ENCODE measurements around the gene CACNB4. TPM values are rescaled to one million over a fixed set of nuclear protein-coding genes. Genes with fewer than 3 reads are reported as not detected.
"Not testable (repeated sequence)": the region's sequence is repeated elsewhere in the genome, so short reads cannot be mapped to it uniquely, and the experiment has no call there.

CACNB4 gene
- total RNA-seq, 2 experiments from 2014 or later, result 0.54 to 0.56 TPM

DNA sequence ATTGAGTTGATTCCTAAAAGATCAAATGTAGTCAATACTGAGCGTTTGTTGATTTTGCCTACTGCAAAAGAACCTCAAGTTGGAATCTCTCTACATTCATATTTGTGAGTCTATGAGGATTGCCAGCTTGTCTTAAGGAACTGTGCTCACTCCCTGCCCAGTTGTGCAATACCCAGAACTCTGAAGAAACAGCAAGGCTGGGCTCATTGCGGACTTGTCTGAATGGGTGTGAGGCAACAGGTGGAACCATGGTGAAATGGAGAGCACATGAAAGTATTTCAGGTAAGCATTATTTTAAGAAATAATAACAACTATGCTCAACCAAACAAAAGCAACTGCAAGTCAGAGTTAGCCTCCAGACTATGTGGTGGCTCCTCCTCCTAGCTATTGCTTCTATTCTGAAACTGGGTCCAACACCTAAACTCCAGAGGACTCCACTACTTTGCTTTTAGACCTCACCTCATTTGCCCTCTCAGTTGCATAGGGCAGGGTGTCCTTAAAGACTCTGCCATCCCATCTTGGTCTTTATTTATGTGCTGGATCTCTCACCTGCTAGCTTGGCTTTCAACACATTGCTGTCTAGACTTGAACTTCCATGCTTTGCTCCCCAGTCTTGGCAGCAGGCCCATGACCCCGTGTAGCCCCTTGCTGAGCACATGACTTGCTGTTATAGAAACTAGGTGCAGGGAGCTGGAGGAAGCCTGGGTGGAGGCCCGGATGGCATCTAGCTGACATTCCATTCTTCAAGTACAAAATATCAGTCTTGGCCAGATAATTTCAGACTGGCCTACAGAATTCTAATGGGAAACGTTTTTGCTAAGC is 175.8 kb downstream of the CACNB4 start:
- Mint-ChIP-seq H3K4me1 (no peaks in the 10 kb centered on the region), H3K27ac (no peak overlapping the region), H3K27me3 (no peaks in the 10 kb centered on the region), H3K9me3 (no peaks in the 10 kb centered on the region), H3K4me3 (no peak overlapping the region), H3K36me3 (no peaks in the 10 kb centered on the region)
- no peak for DNase-seq

DNA sequence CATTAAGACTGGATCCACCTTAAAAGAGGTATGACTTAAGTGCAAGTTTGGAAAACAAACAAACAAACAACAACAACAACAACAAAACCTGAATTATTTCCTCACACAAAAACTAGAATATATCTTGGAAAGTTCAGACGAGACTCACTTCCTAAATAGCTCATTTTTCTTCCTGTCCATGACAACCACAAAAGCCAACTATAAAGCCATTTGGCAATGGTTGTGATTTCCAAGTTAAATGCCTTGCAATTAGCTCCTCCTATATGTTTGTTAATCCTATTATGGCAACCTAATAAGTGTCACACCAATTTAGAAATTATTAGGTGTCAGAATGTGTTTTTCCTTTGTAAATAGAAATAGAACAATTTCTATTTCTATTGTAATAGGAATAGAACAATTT is 179.1 kb downstream of the CACNB4 start:
- Mint-ChIP-seq H3K27me3 (no peaks in the 10 kb centered on the region), H3K4me1 (no peaks in the 10 kb centered on the region), H3K36me3 (no peaks in the 10 kb centered on the region), H3K9me3 (no peaks in the 10 kb centered on the region), H3K4me3 (no peak overlapping the region), H3K27ac (no peak overlapping the region)
- DNase-seq, result no peak

GRCh38 chr2:151918308-151918707 is 180.5 kb downstream of the CACNB4 start:
- no peak for DNase-seq
- no peaks in the 10 kb centered on the region for H3K27me3 Mint-ChIP-seq
- H3K36me3 Mint-ChIP-seq, result no peaks in the 10 kb centered on the region
- H3K9me3 Mint-ChIP-seq, result no peaks in the 10 kb centered on the region
- H3K4me3 Mint-ChIP-seq, result no peak overlapping the region
- H3K4me1 Mint-ChIP-seq, result no peaks in the 10 kb centered on the region
- no peak overlapping the region for H3K27ac Mint-ChIP-seq

DNA sequence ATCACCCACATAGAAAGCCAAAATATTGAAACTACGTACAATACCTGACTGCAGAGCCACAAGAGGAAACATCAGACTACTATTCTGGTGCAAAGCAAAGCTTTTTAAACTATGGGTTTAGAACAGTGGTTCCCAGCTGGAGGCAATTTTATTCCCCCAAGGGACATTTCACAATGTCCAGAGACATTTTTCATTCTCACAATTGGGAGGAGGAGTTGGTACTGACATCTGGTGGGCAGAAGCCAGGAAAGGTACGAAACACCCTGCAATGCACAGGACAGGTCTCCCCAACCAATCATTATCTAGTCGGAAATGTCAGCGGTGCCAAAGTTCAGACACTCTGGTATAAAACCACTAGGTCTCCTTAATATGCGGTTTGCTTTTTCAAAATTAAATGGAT is 182.2 kb downstream of the CACNB4 start:
- DNase-seq, result no peak
- H3K4me1 Mint-ChIP-seq, result no peaks in the 10 kb centered on the region
- no peaks in the 10 kb centered on the region for H3K36me3 Mint-ChIP-seq
- H3K9me3 Mint-ChIP-seq, result no peaks in the 10 kb centered on the region
- H3K27ac Mint-ChIP-seq, result no peak overlapping the region
- no peak overlapping the region for H3K4me3 Mint-ChIP-seq
- H3K27me3 Mint-ChIP-seq, result peaks cover 6% of the 10 kb centered on the region

DNA sequence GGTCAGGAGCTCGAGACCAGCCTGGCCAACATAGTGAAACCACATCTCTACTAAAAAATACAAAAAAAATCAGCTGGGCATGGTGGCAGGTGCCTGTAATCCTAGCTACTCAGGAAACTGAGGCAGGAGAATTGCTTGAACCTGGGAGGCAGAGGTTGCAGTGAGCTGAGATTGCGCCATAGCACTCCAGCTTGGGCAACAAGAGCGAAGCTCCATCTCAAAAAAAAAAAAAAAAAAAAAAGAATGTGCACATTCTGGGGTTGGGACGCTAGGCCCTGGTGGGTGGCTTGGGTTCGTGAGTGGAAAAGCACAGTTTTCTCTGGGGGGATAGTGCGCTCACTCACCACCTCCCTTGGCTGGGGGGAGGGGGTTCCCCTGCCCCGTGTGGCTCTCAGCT is 183.2 kb downstream of the CACNB4 start:
- not testable (repeated sequence) for DNase-seq, H3K4me1 Mint-ChIP-seq, H3K9me3 Mint-ChIP-seq, H3K4me3 Mint-ChIP-seq, H3K36me3 Mint-ChIP-seq, H3K27ac Mint-ChIP-seq
- H3K27me3 Mint-ChIP-seq, result peaks cover 14% of the 10 kb centered on the region

GRCh38 chr2:151914989-151915628 is 183.7 kb downstream of the CACNB4 start:
- Mint-ChIP-seq H3K4me3 (no peak overlapping the region), H3K36me3 (no peaks in the 10 kb centered on the region), H3K4me1 (no peaks in the 10 kb centered on the region), H3K9me3 (no peaks in the 10 kb centered on the region), H3K27me3 (peaks cover 14% of the 10 kb centered on the region), H3K27ac (no peak overlapping the region)
- no peak for DNase-seq

GRCh38 chr2:151908204-151908882 is 190.5 kb downstream of the CACNB4 start:
- Mint-ChIP-seq H3K4me3 (no peak overlapping the region), H3K27ac (no peak overlapping the region), H3K36me3 (no peaks in the 10 kb centered on the region), H3K9me3 (no peaks in the 10 kb centered on the region), H3K27me3 (peaks cover 14% of the 10 kb centered on the region), H3K4me1 (no peaks in the 10 kb centered on the region)
- DNase-seq, result no peak

- no peaks in the 10 kb centered on the region for H3K36me3 Mint-ChIP-seq
- no peaks in the 10 kb centered on the region for H3K9me3 Mint-ChIP-seq
- peaks cover 14% of the 10 kb centered on the region for H3K27me3 Mint-ChIP-seq
- H3K4me3 Mint-ChIP-seq, result no peak overlapping the region
- no peaks in the 10 kb centered on the region for H3K4me1 Mint-ChIP-seq
- no peak overlapping the region for H3K27ac Mint-ChIP-seq
- DNase-seq, result no peak
Measured at GRCh38 chr2:151907286-151908203, 191.3 kb downstream of the CACNB4 start.

DNA sequence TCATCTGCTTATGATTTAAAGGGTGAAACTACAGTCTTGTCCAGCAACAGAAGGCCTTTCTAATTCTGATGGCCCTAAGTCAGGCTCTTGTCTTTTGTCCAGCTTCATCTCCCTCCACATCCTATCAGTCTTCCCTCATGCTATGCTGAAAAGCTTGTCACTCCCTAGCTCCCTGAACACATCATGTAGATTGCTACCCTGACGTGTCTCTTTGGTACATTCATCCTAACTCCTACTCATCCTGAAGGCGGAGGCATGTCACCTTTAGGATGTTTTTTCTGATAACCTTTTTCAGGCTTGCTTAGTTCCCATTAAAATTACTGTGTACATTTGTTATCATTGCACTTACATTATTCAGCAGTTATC is 192.2 kb downstream of the CACNB4 start:
- Mint-ChIP-seq H3K27ac (no peak overlapping the region), H3K4me1 (no peaks in the 10 kb centered on the region), H3K27me3 (peaks cover 7% of the 10 kb centered on the region)

GRCh38 chr2:151905963-151906632 is 192.7 kb downstream of the CACNB4 start:
- Mint-ChIP-seq H3K27me3 (peaks cover 2% of the 10 kb centered on the region), H3K36me3 (no peaks in the 10 kb centered on the region), H3K4me1 (no peaks in the 10 kb centered on the region), H3K27ac (no peak overlapping the region), H3K9me3 (no peaks in the 10 kb centered on the region), H3K4me3 (no peak overlapping the region)
- DNase-seq, result no peak

More for the DNA sequence above, 192.2 kb downstream of the CACNB4 start:
- H3K36me3 Mint-ChIP-seq, result no peaks in the 10 kb centered on the region
- no peaks in the 10 kb centered on the region for H3K9me3 Mint-ChIP-seq
- no peak overlapping the region for H3K4me3 Mint-ChIP-seq
- DNase-seq, result no peak

DNA sequence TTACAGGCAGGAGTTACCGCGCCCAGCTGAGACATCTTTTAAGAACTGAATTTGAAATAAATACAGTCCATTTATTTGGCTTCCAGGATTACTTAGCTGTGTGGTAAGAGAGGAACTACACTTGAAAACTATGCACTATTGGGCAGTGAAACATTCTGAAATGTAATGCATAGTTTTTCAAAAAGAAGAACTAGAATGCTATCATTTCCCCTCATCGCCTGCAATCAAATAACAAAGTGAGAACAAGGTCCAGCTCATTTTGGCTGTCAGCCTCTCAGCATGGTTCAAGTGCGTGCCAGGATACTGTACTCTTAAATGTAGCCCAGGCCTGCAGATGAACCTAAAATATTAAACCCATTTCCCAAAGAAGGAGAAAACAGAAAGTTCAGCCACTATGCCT is 194.0 kb downstream of the CACNB4 start:
- no peak for DNase-seq
- H3K4me1 Mint-ChIP-seq, result no peaks in the 10 kb centered on the region
- H3K4me3 Mint-ChIP-seq, result no peak overlapping the region
- H3K9me3 Mint-ChIP-seq, result no peaks in the 10 kb centered on the region
- H3K36me3 Mint-ChIP-seq, result no peaks in the 10 kb centered on the region
- no peak overlapping the region for H3K27ac Mint-ChIP-seq
- H3K27me3 Mint-ChIP-seq, result no peaks in the 10 kb centered on the region

GRCh38 chr2:151904021-151904420 is 194.8 kb downstream of the CACNB4 start:
- no peaks in the 10 kb centered on the region for H3K9me3 Mint-ChIP-seq
- H3K27ac Mint-ChIP-seq, result no peak overlapping the region
- no peak overlapping the region for H3K4me3 Mint-ChIP-seq
- H3K4me1 Mint-ChIP-seq, result no peaks in the 10 kb centered on the region
- no peak for DNase-seq
- no peaks in the 10 kb centered on the region for H3K27me3 Mint-ChIP-seq
- H3K36me3 Mint-ChIP-seq, result no peaks in the 10 kb centered on the region

- DNase-seq, result no peak
- Mint-ChIP-seq H3K4me1 (no peaks in the 10 kb centered on the region), H3K27ac (no peak overlapping the region), H3K36me3 (no peaks in the 10 kb centered on the region), H3K9me3 (no peaks in the 10 kb centered on the region), H3K4me3 (no peak overlapping the region), H3K27me3 (no peaks in the 10 kb centered on the region)
Measured at GRCh38 chr2:151902829-151903228, 196.0 kb downstream of the CACNB4 start.

GRCh38 chr2:151900331-151900730 is 198.5 kb downstream of the CACNB4 start:
- no peak overlapping the region for H3K27ac Mint-ChIP-seq
- no peaks in the 10 kb centered on the region for H3K27me3 Mint-ChIP-seq
- no peak overlapping the region for H3K4me3 Mint-ChIP-seq
- H3K9me3 Mint-ChIP-seq, result no peaks in the 10 kb centered on the region
- no peaks in the 10 kb centered on the region for H3K4me1 Mint-ChIP-seq
- DNase-seq, result no peak
- H3K36me3 Mint-ChIP-seq, result no peaks in the 10 kb centered on the region

Measured in activated naive CD8-positive, alpha-beta T cell treated with anti-CD3 and anti-CD28 coated beads for 36 hours (primary cell).